Ammon's horn (tissue), 1 donor: ENCODE measurements around the gene TUSC2.

ENCODE experiments used
- DNase-seq: peaks from one replicate; pipeline ENCODE4 v3.0.0-alpha.2; 2016; ENCODE audit warnings: low spot score

The TUSC2 gene, protein sequence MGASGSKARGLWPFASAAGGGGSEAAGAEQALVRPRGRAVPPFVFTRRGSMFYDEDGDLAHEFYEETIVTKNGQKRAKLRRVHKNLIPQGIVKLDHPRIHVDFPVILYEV

GRCh38 chr3:50327943-50328691 is at the start of gene TUSC2:
Gene TUSC2, minus strand, starts transcription at chr3:50328223. Its CDS starts 124 bp downstream, at chr3:50328099.
- peak; percentile 99 for DNase-seq

- DNase-seq = no peak
Measured at GRCh38 chr3:50375258-50375931, 47.4 kb upstream of the TUSC2 start.

DNA sequence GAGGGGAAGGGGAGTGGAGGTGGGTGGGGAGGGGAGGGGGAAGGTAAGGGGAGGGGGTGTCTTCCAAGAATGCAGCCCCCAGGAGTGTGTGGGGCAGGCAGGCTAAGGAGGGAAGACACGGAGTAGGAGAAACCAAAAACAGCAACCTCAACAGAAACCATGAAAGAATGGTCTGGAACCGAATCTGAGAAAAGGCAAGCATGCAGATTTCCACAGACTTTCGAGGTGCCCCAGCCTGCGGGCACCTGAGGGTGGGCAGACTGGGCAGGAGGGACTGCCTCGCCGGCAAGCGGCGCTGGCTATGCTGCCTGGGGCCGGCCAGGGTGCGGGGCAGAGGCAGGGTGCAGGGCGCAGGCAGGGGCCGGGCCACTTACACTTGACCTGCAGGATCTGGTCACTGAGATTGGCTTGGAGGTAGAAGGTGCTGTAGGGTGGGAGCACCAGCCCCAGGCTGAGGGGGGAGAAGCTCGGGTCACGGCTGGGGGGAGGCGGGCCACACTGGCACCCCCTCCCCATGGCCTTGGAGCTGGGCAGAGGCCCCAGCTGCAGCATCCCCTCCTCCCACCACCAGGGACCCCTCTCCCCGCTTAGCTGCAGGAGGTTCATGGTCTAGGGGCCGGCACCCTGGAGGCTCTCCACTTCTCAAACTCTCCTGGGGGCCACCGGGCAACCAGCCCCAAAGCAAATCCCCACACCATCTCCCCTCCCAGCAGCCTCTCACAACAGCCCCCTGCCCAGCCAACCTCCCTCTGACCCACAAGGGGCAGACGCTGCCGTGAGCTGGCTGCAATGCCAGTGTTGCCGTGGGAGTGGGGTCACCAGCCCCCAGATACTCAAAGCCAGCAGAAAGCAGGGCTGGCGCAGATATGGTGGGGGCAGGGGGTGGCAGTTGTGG is 46.6 kb upstream of the TUSC2 start:
- DNase-seq = no peak

- no peak for DNase-seq
Measured at GRCh38 chr3:50373146-50374051, 45.4 kb upstream of the TUSC2 start.

GRCh38 chr3:50372349-50372748 is 44.3 kb upstream of the TUSC2 start:
- no peak for DNase-seq

DNA sequence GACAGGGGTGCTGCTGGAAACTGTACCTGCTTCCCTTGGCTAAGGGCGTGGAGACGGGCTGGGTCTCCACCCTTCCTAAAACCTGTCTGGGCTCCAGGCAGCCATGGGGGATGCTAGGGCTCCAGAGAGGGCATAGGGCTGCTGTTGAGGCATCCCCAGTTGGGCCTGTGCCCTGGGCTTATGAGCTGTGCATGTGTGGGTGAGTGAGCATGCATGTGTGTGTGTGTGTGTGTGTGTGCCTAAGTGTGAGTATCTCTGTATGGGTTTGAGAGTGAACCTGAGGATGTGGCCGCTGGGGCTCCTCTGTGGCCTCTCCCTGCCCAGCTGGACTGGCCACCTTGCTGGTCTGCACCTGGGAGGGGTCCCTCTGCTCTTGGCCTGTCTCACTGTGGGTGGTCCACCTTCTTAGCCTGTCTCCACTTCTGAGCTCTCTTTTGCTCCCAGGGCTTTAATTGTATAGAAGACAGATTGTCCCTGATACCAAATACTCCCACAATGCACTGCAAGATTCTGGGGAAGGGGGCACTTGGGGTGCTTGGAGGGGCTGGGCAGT is 43.2 kb upstream of the TUSC2 start:
- no peak for DNase-seq

DNA sequence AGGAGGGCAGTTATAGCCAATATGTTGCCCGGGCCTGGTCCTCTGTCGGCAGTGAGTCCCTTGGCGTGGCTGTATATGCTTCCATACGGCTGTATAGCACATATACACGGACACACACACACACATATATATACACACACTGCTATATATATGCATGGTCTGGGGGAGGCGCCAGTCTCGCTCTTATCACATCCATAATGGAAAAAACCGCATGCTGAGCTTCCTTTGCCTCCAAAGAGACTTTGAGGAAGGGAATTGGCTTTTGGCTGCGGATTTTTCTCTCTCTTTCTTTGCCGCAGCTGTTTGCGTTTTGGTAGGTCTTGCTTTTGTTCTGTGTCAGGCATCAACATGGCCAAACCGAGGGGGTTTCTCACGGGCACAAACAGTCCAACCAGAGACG is 42.6 kb upstream of the TUSC2 start:
- DNase-seq = no peak

DNA sequence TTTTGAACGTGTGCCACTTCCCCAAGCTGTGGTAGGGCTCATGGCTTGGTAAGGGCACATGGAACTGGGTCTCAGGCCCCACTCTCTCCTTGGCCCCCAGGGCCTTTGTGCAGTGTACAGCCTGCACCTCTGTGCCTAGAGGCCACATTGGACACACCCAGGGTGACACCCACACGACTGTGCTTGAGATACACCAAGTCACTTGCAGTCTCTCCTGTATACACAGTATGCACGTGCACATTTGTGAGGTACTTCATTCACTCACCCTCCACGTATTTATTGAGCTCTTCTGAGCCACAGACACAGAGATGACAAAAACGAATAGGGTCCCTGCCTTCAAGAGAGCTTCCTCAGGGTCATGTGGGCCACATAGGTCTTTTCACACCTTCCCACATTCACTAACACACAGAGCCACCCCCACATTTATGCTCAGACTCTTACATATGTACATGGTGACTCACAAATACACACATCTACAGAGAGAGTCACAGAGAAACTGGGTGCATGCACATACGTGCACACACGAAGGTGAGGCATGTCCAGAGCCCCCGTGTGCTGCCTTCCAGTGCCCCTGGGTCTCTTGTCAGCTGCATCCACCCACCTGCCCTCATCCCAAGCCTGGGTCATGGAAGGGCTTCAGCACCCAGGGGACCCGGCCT is 41.1 kb upstream of the TUSC2 start:
- no peak for DNase-seq

DNA sequence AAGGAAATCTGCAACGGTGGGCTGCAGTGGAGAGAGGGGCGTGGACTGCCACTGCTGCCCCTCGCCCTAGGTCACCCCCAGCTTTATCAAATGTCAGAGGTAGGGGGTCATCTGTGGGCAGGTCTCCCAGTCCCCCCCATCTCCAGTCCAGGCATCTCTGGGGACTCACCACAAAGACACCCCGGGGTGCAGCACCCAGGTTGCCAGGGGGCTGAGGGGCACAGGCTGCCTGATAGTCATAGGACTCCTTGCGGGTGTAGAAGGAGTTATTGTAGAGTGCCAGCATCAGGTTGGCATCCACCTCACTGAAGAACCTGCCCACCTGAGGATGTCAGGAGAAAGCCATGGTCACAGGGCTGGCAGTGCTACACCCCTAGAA is 37.8 kb upstream of the TUSC2 start:
- DNase-seq = no peak

- peak; percentile 70 for DNase-seq
Measured at GRCh38 chr3:50365080-50365841, 37.2 kb upstream of the TUSC2 start.

- DNase-seq = no peak
Measured at GRCh38 chr3:50364573-50365079, 36.6 kb upstream of the TUSC2 start.

GRCh38 chr3:50359760-50360110 is 31.7 kb upstream of the TUSC2 start:
- DNase-seq = no peak

- DNase-seq = peak; percentile 100
Measured at GRCh38 chr3:50358911-50359759, 31.1 kb upstream of the TUSC2 start, which contains the start of gene TMEM115. Gene TMEM115, minus strand, starts transcription at chr3:50359521. Its CDS starts 458 bp downstream, at chr3:50359063.

GRCh38 chr3:50358355-50358910 is 30.4 kb upstream of the TUSC2 start:
- DNase-seq = no peak

DNA sequence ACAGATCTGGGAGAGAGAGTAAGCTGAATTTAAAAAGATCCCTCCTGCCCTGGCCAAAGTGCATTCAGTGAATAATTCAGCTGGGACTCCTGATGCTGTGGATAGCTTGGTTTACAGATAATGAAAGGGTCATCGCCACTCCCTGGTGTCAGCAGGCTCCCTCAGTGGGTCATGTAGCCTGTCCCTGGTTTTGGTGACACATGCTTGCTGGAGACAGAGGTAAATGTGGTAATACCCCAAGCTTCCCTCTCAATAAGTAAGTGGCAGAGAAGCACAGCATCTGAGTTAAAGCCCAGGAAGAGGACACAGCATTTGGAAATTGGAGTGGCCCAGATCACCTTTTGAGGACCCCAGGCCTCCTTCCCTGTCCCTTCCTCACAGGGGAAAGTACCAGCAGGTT is 29.5 kb upstream of the TUSC2 start:
- DNase-seq = no peak

DNA sequence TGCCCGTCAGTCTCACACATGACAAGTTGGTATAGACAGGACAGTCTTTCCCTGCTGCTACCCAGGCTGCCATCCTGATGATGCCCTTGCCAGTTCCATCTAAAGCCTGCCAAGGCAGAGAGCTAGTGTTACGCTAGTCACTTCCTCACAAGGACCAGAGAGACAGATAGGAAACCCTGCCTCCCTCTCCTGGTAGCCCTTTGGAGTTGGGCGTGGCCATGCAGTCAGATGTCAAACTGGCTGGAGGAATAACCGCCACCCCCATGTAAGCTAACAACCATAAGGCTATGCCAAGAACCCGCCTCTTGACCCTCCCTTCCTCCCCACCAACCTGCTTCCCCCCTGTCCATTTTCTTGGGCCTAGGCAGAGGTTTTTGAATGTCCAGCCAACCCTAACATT is 28.5 kb upstream of the TUSC2 start:
- DNase-seq = no peak

- no peak for DNase-seq
Measured at GRCh38 chr3:50355829-50356552, 28.0 kb upstream of the TUSC2 start.

DNA sequence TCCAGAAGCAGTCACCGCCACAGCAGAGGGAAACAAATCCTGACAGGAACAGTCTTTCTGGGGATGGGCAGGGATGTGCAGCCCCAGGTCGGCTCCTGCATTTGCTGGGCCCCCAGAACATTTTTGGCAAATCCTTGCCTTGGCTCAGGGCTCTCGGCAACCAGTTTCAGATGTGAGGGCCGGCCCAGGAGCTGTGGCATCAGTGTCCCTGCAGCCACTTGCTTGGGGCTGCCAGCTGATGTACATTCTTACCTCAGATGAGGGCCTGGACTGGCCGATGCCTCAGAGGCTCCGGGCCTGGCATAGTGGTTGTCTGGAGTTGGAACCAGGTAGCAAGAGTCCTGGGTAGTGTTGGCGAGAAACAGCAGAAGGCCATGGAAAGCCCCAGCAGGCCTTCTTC is 26.8 kb upstream of the TUSC2 start:
- DNase-seq = no peak
